Measurements from ENCODE around the gene ZNF597.

Gene ZNF597

GRCh38 chr16:3485821-3486505 lies 42.7 kb upstream of the ZNF597 start:
- DNase-seq (ENCODE audit: low read depth): no peak
- H3K4me3 ChIP-seq (ENCODE audit: low read depth, low read length): no peak overlapping the region
- TF ChIP-seq CTCF (IDR thresholded peaks at IDR 0.05; ENCODE audit: insufficient read depth, low read depth, low read length, missing control alignments): no peak

GRCh38 chr16:3485097-3485745 lies 41.9 kb upstream of the ZNF597 start:
- H3K4me3 ChIP-seq (ENCODE audit: low read depth, low read length): no peak overlapping the region
- no peak for DNase-seq (ENCODE audit: low read depth)

GRCh38 chr16:3484318-3485096 lies 41.2 kb upstream of the ZNF597 start:
- no peak overlapping the region for H3K4me3 ChIP-seq (ENCODE audit: low read depth, low read length)
- no peak for DNase-seq (ENCODE audit: low read depth)
- no peak for TF ChIP-seq CTCF (IDR thresholded peaks at IDR 0.05; ENCODE audit: insufficient read depth, low read depth, low read length, missing control alignments)

More at GRCh38 chr16:3485097-3485745, 41.9 kb upstream of the ZNF597 start:
- no peak for TF ChIP-seq CTCF (IDR thresholded peaks at IDR 0.05; ENCODE audit: insufficient read depth, low read depth, low read length, missing control alignments)

- H3K4me3 ChIP-seq (ENCODE audit: low read depth, low read length): no peak overlapping the region
- TF ChIP-seq CTCF (IDR thresholded peaks at IDR 0.05; ENCODE audit: insufficient read depth, low read depth, low read length, missing control alignments): no peak
- no peak for DNase-seq (ENCODE audit: low read depth)
These were observed 39.4 kb upstream of the ZNF597 start for GRCh38 chr16:3482659-3483241.

- H3K4me3 ChIP-seq (ENCODE audit: low read depth, low read length): no peak overlapping the region
- TF ChIP-seq CTCF (IDR thresholded peaks at IDR 0.05; ENCODE audit: insufficient read depth, low read depth, low read length, missing control alignments): no peak
- DNase-seq (ENCODE audit: low read depth): no peak
These were observed 38.7 kb upstream of the ZNF597 start for GRCh38 chr16:3481696-3482658.

All from GM12865 (cell line).